HG03558 (cell line): ENCODE data around the gene CPNE5.

ENCODE experiments used
- ATAC-seq: cut with Tn5 transposase; IDR thresholded peaks from one replicate; pipeline ENCODE4 v1.9.1; 2021; ENCODE audit warnings: moderate number of reproducible peaks; ENCODE audit not compliant: unreplicated experiment; ENCODE audit errors: extremely low read depth

Gene CPNE5

GRCh38 chr6:36769676-36770499, 69.4 kb downstream of the CPNE5 start:
- ATAC-seq, result no peak

- ATAC-seq, result no peak
Observed at GRCh38 chr6:36769183-36769675, 70.0 kb downstream of the CPNE5 start.

GRCh38 chr6:36766399-36766945, 72.8 kb downstream of the CPNE5 start:
- no peak for ATAC-seq

- no peak for ATAC-seq
Observed at GRCh38 chr6:36765594-36766398, 73.4 kb downstream of the CPNE5 start.

GRCh38 chr6:36765190-36765589, 74.1 kb downstream of the CPNE5 start:
- no peak for ATAC-seq

- no peak for ATAC-seq
Observed at GRCh38 chr6:36762123-36762522, 77.1 kb downstream of the CPNE5 start.

GRCh38 chr6:36760685-36761435, 78.4 kb downstream of the CPNE5 start:
- ATAC-seq, result no peak

GRCh38 chr6:36759148-36759759, 80.0 kb downstream of the CPNE5 start:
- no peak for ATAC-seq

- no peak for ATAC-seq
Observed at GRCh38 chr6:36758516-36759147, 80.6 kb downstream of the CPNE5 start.

GRCh38 chr6:36757943-36758508, 81.2 kb downstream of the CPNE5 start:
- ATAC-seq, result no peak

- no peak for ATAC-seq
Observed at GRCh38 chr6:36757206-36757605, 82.0 kb downstream of the CPNE5 start.

GRCh38 chr6:36756786-36757185, 82.5 kb downstream of the CPNE5 start:
- ATAC-seq, result no peak

GRCh38 chr6:36755435-36756348, 83.6 kb downstream of the CPNE5 start:
- ATAC-seq, result no peak

- ATAC-seq, result no peak
Observed at GRCh38 chr6:36754582-36755434, 84.4 kb downstream of the CPNE5 start.

- ATAC-seq, result no peak
Observed at GRCh38 chr6:36753671-36754405, 85.4 kb downstream of the CPNE5 start.

- no peak for ATAC-seq
Observed at GRCh38 chr6:36752886-36753506, 86.2 kb downstream of the CPNE5 start.
